ENCODE data around the gene CTDSP1. TPM values are rescaled to one million over a fixed set of nuclear protein-coding genes. Genes with fewer than 3 reads are reported as not detected.

Gene CTDSP1
- total and polyA plus RNA-seq, 3 experiments from 2014 or later: 32.2 to 113 (median 104) TPM

- peaks cover 0 to 2% of the 10 kb centered on the region in 2 donors for H3K27me3 Mint-ChIP-seq
- peak overlapping the region in 2 of 8 donors; percentile 49 to 77 for H3K27ac Mint-ChIP-seq
- no peaks in the 10 kb centered on the region for H3K9me3 ChIP-seq (ENCODE audit: low read length)
- CTCF ChIA-PET: interaction anchor here (2.3 kb wide), 1 partner anchor 15 kb away, joined by 6 read pairs; the partner anchor contains the start of gene CATIP
- H3K9me3 Mint-ChIP-seq: no peaks in the 10 kb centered on the region
- no peak for DNase-seq
- H3K36me3 Mint-ChIP-seq: no peaks in the 10 kb centered on the region
- POLR2A ChIA-PET: no interaction called here
- H3K4me1 ChIP-seq (ENCODE audit: insufficient read depth, low read length): peaks cover 17% of the 10 kb centered on the region
- no peaks in the 10 kb centered on the region for H3K27me3 ChIP-seq (ENCODE audit: insufficient read depth, low read length, poor library complexity, severe bottlenecking)
- H3K4me1 Mint-ChIP-seq: peaks cover 19 to 23% (median 20%) of the 10 kb centered on the region in 3 donors
- H3K4me3 Mint-ChIP-seq: no peak overlapping the region
- H3K27ac ChIP-seq (ENCODE audit: low read depth, low read length): no peak overlapping the region
- H3K36me3 ChIP-seq (ENCODE audit: insufficient read depth, low read length): no peaks in the 10 kb centered on the region
- H3K4me3 ChIP-seq (ENCODE audit: low read length): no peak overlapping the region
Measured at GRCh38 chr2:218371983-218372350, 27.7 kb upstream of the CTDSP1 start.

DNA sequence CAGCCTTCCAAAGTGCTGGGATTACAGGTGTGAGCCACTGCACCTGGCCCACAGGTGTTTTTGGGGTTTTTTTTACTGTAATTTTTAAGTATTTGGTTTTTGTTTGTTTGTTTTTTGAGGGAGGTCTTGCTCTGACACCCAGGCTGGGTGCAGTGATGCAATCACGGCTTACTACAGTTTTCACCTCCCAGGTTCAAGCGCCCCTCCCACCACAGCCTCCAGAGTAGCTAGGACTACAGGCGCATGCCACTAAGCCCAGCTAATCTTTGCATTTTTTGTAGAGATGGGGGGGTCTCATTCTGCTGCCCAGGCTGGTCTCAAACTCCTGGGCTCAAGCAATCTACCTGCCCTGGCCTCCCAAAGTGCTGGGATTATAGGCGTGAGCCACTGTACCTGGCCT lies 24.9 kb upstream of the CTDSP1 start:
- no peaks in the 10 kb centered on the region for H3K9me3 Mint-ChIP-seq
- no peaks in the 10 kb centered on the region for H3K27me3 Mint-ChIP-seq
- Histone ChIP-seq H3K27ac (ENCODE audit: low read depth, low read length) (no peak overlapping the region), H3K36me3 (ENCODE audit: insufficient read depth, low read length) (no peaks in the 10 kb centered on the region), H3K4me1 (ENCODE audit: insufficient read depth, low read length) (no peaks in the 10 kb centered on the region), H3K27me3 (ENCODE audit: insufficient read depth, low read length, poor library complexity, severe bottlenecking) (no peaks in the 10 kb centered on the region), H3K9me3 (ENCODE audit: low read length) (no peaks in the 10 kb centered on the region), H3K4me3 (ENCODE audit: low read length) (no peak overlapping the region)
- ChIA-PET CTCF (no interaction called here), POLR2A (interaction anchor here (0.9 kb wide), 1 partner anchor 14 kb away, joined by 3 read pairs; no protein-coding TSS in a partner anchor)
- H3K27ac Mint-ChIP-seq: no peak overlapping the region
- no peaks in the 10 kb centered on the region for H3K36me3 Mint-ChIP-seq
- H3K4me1 Mint-ChIP-seq: peaks cover 4 to 6% (median 5%) of the 10 kb centered on the region in 3 donors
- no peak for DNase-seq
- no peak overlapping the region for H3K4me3 Mint-ChIP-seq

GRCh38 chr2:218375212-218375611 lies 24.5 kb upstream of the CTDSP1 start:
- Mint-ChIP-seq H3K4me3 (no peak overlapping the region), H3K27me3 (no peaks in the 10 kb centered on the region), H3K4me1 (peaks cover 0 to 1% (median 1%) of the 10 kb centered on the region in 3 donors), H3K27ac (no peak overlapping the region), H3K9me3 (no peaks in the 10 kb centered on the region), H3K36me3 (no peaks in the 10 kb centered on the region)
- Histone ChIP-seq H3K4me3 (ENCODE audit: low read length) (no peak overlapping the region), H3K9me3 (ENCODE audit: low read length) (no peaks in the 10 kb centered on the region), H3K27me3 (ENCODE audit: insufficient read depth, low read length, poor library complexity, severe bottlenecking) (no peaks in the 10 kb centered on the region), H3K4me1 (ENCODE audit: insufficient read depth, low read length) (no peaks in the 10 kb centered on the region), H3K36me3 (ENCODE audit: insufficient read depth, low read length) (no peaks in the 10 kb centered on the region), H3K27ac (ENCODE audit: low read depth, low read length) (no peak overlapping the region)
- ChIA-PET CTCF (no interaction called here), POLR2A (interaction anchor here (0.9 kb wide), 1 partner anchor 14 kb away, joined by 3 read pairs; no protein-coding TSS in a partner anchor)
- DNase-seq: no peak

DNA sequence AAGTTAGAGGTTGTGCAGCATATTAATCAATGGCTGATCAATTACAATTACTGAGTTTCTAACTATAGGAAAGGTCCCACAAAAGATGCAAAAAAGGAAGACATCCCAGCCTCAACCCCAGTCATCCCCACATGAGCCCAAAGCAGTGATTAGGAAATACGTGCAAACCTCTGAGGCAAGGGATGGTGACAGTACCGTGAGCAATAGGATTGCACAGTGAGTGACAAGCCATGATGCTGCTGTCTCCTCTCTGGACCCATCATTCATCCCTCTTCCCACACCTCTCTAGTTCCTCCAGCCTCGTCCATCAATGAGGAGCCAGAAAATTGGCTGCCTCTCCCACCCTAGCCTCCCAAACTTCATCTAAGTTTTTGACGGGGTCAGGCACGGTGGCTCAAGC lies 21.6 kb upstream of the CTDSP1 start:
- no peak for DNase-seq
- Histone ChIP-seq H3K27me3 (ENCODE audit: insufficient read depth, low read length, poor library complexity, severe bottlenecking) (no peaks in the 10 kb centered on the region), H3K9me3 (ENCODE audit: low read length) (no peaks in the 10 kb centered on the region), H3K27ac (ENCODE audit: low read depth, low read length) (no peak overlapping the region), H3K36me3 (ENCODE audit: insufficient read depth, low read length) (no peaks in the 10 kb centered on the region), H3K4me1 (ENCODE audit: insufficient read depth, low read length) (no peaks in the 10 kb centered on the region), H3K4me3 (ENCODE audit: low read length) (no peak overlapping the region)
- H3K9me3 Mint-ChIP-seq: no peaks in the 10 kb centered on the region
- CTCF ChIA-PET: interaction anchor here (0.9 to 1.1 kb wide), 2 partner anchors 15 to 104 kb away, joined by 3 read pairs; no protein-coding TSS in a partner anchor
- POLR2A ChIA-PET: no interaction called here
- H3K36me3 Mint-ChIP-seq: no peaks in the 10 kb centered on the region
- no peak overlapping the region for H3K4me3 Mint-ChIP-seq
- peaks cover 0 to 3% of the 10 kb centered on the region in 2 donors for H3K27me3 Mint-ChIP-seq
- H3K27ac Mint-ChIP-seq: peak overlapping the region in 1 of 8 donors; percentile 26
- H3K4me1 Mint-ChIP-seq: peaks cover 0 to 6% (median 5%) of the 10 kb centered on the region in 3 donors

DNA sequence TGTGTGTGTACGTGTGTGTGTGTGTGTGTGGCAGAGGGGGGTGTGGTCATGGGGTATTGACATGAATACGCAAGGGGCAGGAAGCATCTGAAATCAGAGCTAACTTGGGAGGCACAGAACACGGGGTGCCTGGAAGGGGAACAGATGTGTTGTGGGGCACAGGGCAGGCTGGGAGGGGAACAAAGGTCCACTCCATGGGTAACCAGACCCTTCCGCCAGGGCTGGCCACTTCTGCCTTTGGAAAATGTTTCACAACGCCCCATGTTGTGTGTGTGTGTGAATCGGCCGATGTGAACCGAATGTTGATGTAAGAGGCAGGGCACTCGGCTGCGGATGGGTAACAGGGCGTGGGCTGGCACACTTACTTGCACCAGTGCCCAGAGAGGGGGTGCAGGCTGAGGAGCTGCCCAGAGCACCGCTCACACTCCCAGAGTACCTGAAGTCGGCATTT lies 17.7 kb upstream of the CTDSP1 start, which contains the start of gene SLC11A1:
TSS of gene SLC11A1 (plus strand) at position 358 of the 451 bp plus-strand sequence. CDS start 96 bp downstream, outside the sequence.
- Histone ChIP-seq H3K4me1 (ENCODE audit: insufficient read depth, low read length) (no peaks in the 10 kb centered on the region), H3K36me3 (ENCODE audit: insufficient read depth, low read length) (no peaks in the 10 kb centered on the region), H3K4me3 (ENCODE audit: low read length) (no peak within 1 kb of the TSS), H3K27me3 (ENCODE audit: insufficient read depth, low read length, poor library complexity, severe bottlenecking) (no peaks in the 10 kb centered on the region), H3K9me3 (ENCODE audit: low read length) (no peaks in the 10 kb centered on the region), H3K27ac (ENCODE audit: low read depth, low read length) (no peak within 1 kb of the TSS)
- H3K4me1 Mint-ChIP-seq: peaks cover 0 to 6% (median 5%) of the 10 kb centered on the region in 3 donors
- H3K4me3 Mint-ChIP-seq: peak within 1 kb of the TSS in 1 of 7 donors; percentile 13
- H3K27ac Mint-ChIP-seq: peak within 1 kb of the TSS in 2 of 8 donors; percentile 43 to 90
- ChIA-PET CTCF (interaction anchor here (0.8 kb wide), 1 partner anchor 11 kb away, joined by 3 read pairs; no protein-coding TSS in a partner anchor), POLR2A (no interaction called here)
- H3K36me3 Mint-ChIP-seq: no peaks in the 10 kb centered on the region
- DNase-seq: no peak
- peaks cover 0 to 4% of the 10 kb centered on the region in 2 donors for H3K27me3 Mint-ChIP-seq
- H3K9me3 Mint-ChIP-seq: no peaks in the 10 kb centered on the region

GRCh38 chr2:218382785-218383184 lies 16.9 kb upstream of the CTDSP1 start:
- Histone ChIP-seq H3K4me3 (ENCODE audit: low read length) (no peak overlapping the region), H3K27ac (ENCODE audit: low read depth, low read length) (no peak overlapping the region), H3K9me3 (ENCODE audit: low read length) (no peaks in the 10 kb centered on the region), H3K4me1 (ENCODE audit: insufficient read depth, low read length) (no peaks in the 10 kb centered on the region), H3K27me3 (ENCODE audit: insufficient read depth, low read length, poor library complexity, severe bottlenecking) (no peaks in the 10 kb centered on the region), H3K36me3 (ENCODE audit: insufficient read depth, low read length) (no peaks in the 10 kb centered on the region)
- H3K36me3 Mint-ChIP-seq: no peaks in the 10 kb centered on the region
- ChIA-PET POLR2A (no interaction called here), CTCF (interaction anchor here (0.8 to 1.4 kb wide), 2 partner anchors 12 to 13 kb away, joined by 3 read pairs; no protein-coding TSS in a partner anchor)
- no peak for DNase-seq
- peaks cover 4 to 11% (median 11%) of the 10 kb centered on the region in 3 donors for H3K4me1 Mint-ChIP-seq
- no peak overlapping the region for H3K4me3 Mint-ChIP-seq
- H3K27ac Mint-ChIP-seq: no peak overlapping the region
- peaks cover 4 to 5% of the 10 kb centered on the region in 2 donors for H3K27me3 Mint-ChIP-seq
- no peaks in the 10 kb centered on the region for H3K9me3 Mint-ChIP-seq

DNA sequence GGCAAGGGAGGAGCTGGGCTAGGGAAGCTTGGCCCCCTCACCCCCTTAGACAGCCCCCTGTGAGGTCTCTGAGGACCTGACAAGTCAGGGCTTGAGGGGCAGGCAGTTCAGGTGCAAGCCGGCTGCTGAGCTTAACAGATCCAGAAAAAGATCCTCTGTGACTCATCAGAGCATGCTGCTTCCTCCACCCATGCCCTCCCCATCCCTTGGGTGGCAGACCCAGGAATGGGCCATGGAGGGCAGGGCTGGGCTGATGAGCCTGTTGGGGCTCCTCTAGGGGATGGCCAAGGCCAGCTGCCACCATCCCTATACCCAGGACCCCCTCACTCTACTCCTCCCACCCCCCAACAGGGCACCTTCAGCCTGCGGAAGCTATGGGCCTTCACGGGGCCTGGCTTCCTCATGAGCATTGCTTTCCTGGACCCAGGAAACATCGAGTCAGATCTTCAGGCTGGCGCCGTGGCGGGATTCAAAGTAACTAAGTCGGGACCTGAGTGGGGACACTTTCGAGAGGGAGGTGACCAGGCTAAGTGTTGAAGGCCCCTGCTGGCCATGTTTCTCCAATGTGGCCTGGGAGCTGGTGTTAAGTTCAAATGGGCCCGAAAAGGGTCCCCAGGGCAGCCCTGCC lies 15.7 kb upstream of the CTDSP1 start:
- ChIA-PET POLR2A (no interaction called here), CTCF (interaction anchor here (0.7 to 1.7 kb wide), 3 partner anchors 12 to 82 kb away, joined by 3 to 5 read pairs (median 3); partner anchors contain the start of gene CATIP)
- H3K36me3 Mint-ChIP-seq: no peaks in the 10 kb centered on the region
- H3K27me3 ChIP-seq (ENCODE audit: insufficient read depth, low read length, poor library complexity, severe bottlenecking): no peaks in the 10 kb centered on the region
- peak overlapping the region in 1 of 8 donors; percentile 89 for H3K27ac Mint-ChIP-seq
- no peak overlapping the region for H3K4me3 Mint-ChIP-seq
- no peaks in the 10 kb centered on the region for H3K9me3 ChIP-seq (ENCODE audit: low read length)
- H3K9me3 Mint-ChIP-seq: no peaks in the 10 kb centered on the region
- H3K27ac ChIP-seq (ENCODE audit: low read depth, low read length): no peak overlapping the region
- no peaks in the 10 kb centered on the region for H3K36me3 ChIP-seq (ENCODE audit: insufficient read depth, low read length)
- H3K27me3 Mint-ChIP-seq: peaks cover 4 to 5% of the 10 kb centered on the region in 2 donors
- no peak overlapping the region for H3K4me3 ChIP-seq (ENCODE audit: low read length)
- H3K4me1 ChIP-seq (ENCODE audit: insufficient read depth, low read length): no peaks in the 10 kb centered on the region
- no peak for DNase-seq
- H3K4me1 Mint-ChIP-seq: peaks cover 4 to 11% (median 11%) of the 10 kb centered on the region in 3 donors

DNA sequence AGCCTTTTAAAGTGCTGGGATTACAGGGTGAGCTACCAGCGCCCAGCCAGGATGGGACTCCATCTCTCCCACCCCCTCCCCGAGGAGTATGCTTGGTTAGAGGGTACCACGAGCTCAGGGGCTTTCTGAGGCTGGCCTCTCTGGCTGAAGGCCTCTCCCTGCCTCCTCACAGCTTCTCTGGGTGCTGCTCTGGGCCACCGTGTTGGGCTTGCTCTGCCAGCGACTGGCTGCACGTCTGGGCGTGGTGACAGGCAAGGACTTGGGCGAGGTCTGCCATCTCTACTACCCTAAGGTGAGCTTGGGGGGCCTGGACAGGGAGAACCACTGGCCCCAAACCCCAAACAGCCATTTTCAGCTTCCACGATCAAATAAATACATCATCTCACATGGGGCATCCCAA lies 14.7 kb upstream of the CTDSP1 start:
- H3K27me3 ChIP-seq (ENCODE audit: insufficient read depth, low read length, poor library complexity, severe bottlenecking): no peaks in the 10 kb centered on the region
- no peak overlapping the region for H3K4me3 Mint-ChIP-seq
- ChIA-PET POLR2A (no interaction called here), CTCF (interaction anchor here (1.2 to 1.7 kb wide), 2 partner anchors 11 to 28 kb away, joined by 5 read pairs; partner anchors contain the start of gene CATIP)
- H3K27ac Mint-ChIP-seq: no peak overlapping the region
- H3K9me3 Mint-ChIP-seq: no peaks in the 10 kb centered on the region
- H3K4me1 ChIP-seq (ENCODE audit: insufficient read depth, low read length): no peaks in the 10 kb centered on the region
- no peaks in the 10 kb centered on the region for H3K36me3 Mint-ChIP-seq
- H3K27me3 Mint-ChIP-seq: peaks cover 4 to 5% of the 10 kb centered on the region in 2 donors
- H3K36me3 ChIP-seq (ENCODE audit: insufficient read depth, low read length): no peaks in the 10 kb centered on the region
- DNase-seq: no peak
- H3K4me3 ChIP-seq (ENCODE audit: low read length): no peak overlapping the region
- H3K4me1 Mint-ChIP-seq: peaks cover 4 to 11% (median 11%) of the 10 kb centered on the region in 3 donors
- no peaks in the 10 kb centered on the region for H3K9me3 ChIP-seq (ENCODE audit: low read length)
- H3K27ac ChIP-seq (ENCODE audit: low read depth, low read length): no peak overlapping the region
